Skeletal muscle satellite cell (primary cell): ENCODE measurements around the gene CEP164.
"Not testable (repeated sequence)": the region's sequence is repeated elsewhere in the genome, so short reads cannot be mapped to it uniquely, and the experiment has no call there.

Experiments used
- H3K27me3 ChIP-seq: 2 replicates; pipeline ENCODE4 v1.7.0; 2013; ENCODE audit warnings: low read length; ENCODE audit not compliant: control insufficient read depth, insufficient read depth
- H3K36me3 ChIP-seq: 2 replicates; pipeline ENCODE4 v1.7.0; 2013; ENCODE audit warnings: mild to moderate bottlenecking, control low read depth, low read length; ENCODE audit not compliant: insufficient read depth
- H3K4me1 ChIP-seq: 2 replicates; pipeline ENCODE4 v1.7.0; 2013; ENCODE audit warnings: low read length; ENCODE audit not compliant: control insufficient read depth, insufficient read depth
- H3K4me2 ChIP-seq: 2 replicates; pipeline ENCODE4 v1.7.0; 2013; ENCODE audit warnings: mild to moderate bottlenecking, low read length
- H3K4me3 ChIP-seq: 2 replicates; pipeline ENCODE4 v1.7.0; 2013; ENCODE audit warnings: low read length
- H3K9ac ChIP-seq: 2 replicates; pipeline ENCODE4 v1.7.0; 2013; ENCODE audit warnings: mild to moderate bottlenecking, low read depth, low read length, moderate library complexity
- H3K9me3 ChIP-seq: replicated peaks from 2 replicates; pipeline ENCODE4 v1.7.0; 2013; ENCODE audit warnings: mild to moderate bottlenecking, control low read depth, low read length

The CEP164 gene

GRCh38 chr11:117449111-117449693 lies 121.5 kb downstream of the CEP164 start:
- H3K4me3 ChIP-seq: no peak overlapping the region
- H3K9me3 ChIP-seq: no peaks in the 10 kb centered on the region
- H3K9ac ChIP-seq: no peak overlapping the region
- no peaks in the 10 kb centered on the region for H3K36me3 ChIP-seq
- peaks cover 30% of the 10 kb centered on the region for H3K27me3 ChIP-seq
- H3K4me2 ChIP-seq: no peak overlapping the region
- no peaks in the 10 kb centered on the region for H3K4me1 ChIP-seq

- H3K36me3 ChIP-seq: no peaks in the 10 kb centered on the region
- no peaks in the 10 kb centered on the region for H3K9me3 ChIP-seq
- no peak overlapping the region for H3K4me2 ChIP-seq
- peaks cover 28% of the 10 kb centered on the region for H3K27me3 ChIP-seq
- no peaks in the 10 kb centered on the region for H3K4me1 ChIP-seq
- no peak overlapping the region for H3K9ac ChIP-seq
- no peak overlapping the region for H3K4me3 ChIP-seq
These were observed 126.4 kb downstream of the CEP164 start for GRCh38 chr11:117453886-117454563.

GRCh38 chr11:117454564-117454917 lies 126.9 kb downstream of the CEP164 start:
- H3K4me2 ChIP-seq: no peak overlapping the region
- peaks cover 32% of the 10 kb centered on the region for H3K27me3 ChIP-seq
- H3K4me3 ChIP-seq: no peak overlapping the region

GRCh38 chr11:117456027-117456720 lies 128.5 kb downstream of the CEP164 start:
- no peak overlapping the region for H3K4me3 ChIP-seq
- no peaks in the 10 kb centered on the region for H3K36me3 ChIP-seq
- no peak overlapping the region for H3K9ac ChIP-seq
- peaks cover 36% of the 10 kb centered on the region for H3K27me3 ChIP-seq
- H3K4me2 ChIP-seq: no peak overlapping the region
- H3K9me3 ChIP-seq: no peaks in the 10 kb centered on the region
- no peaks in the 10 kb centered on the region for H3K4me1 ChIP-seq

More at GRCh38 chr11:117454564-117454917, 126.9 kb downstream of the CEP164 start:
- Histone ChIP-seq H3K9me3 (no peaks in the 10 kb centered on the region), H3K4me1 (no peaks in the 10 kb centered on the region), H3K36me3 (no peaks in the 10 kb centered on the region), H3K9ac (no peak overlapping the region)

- H3K9ac ChIP-seq, H3K4me1 ChIP-seq, H3K9me3 ChIP-seq, H3K4me3 ChIP-seq, H3K4me2 ChIP-seq, H3K36me3 ChIP-seq: not testable (repeated sequence)
- peaks cover 36% of the 10 kb centered on the region for H3K27me3 ChIP-seq
These were observed 129.0 kb downstream of the CEP164 start for GRCh38 chr11:117456721-117457029.

GRCh38 chr11:117457031-117457785 lies 129.6 kb downstream of the CEP164 start:
- Histone ChIP-seq H3K4me1 (no peaks in the 10 kb centered on the region), H3K9me3 (no peaks in the 10 kb centered on the region), H3K27me3 (peaks cover 36% of the 10 kb centered on the region), H3K36me3 (no peaks in the 10 kb centered on the region), H3K9ac (no peak overlapping the region), H3K4me3 (no peak overlapping the region), H3K4me2 (no peak overlapping the region)

- no peaks in the 10 kb centered on the region for H3K36me3 ChIP-seq
- H3K9ac ChIP-seq: no peak overlapping the region
- no peaks in the 10 kb centered on the region for H3K9me3 ChIP-seq
- H3K27me3 ChIP-seq: peaks cover 36% of the 10 kb centered on the region
- H3K4me1 ChIP-seq: no peaks in the 10 kb centered on the region
- H3K4me2 ChIP-seq: no peak overlapping the region
- no peak overlapping the region for H3K4me3 ChIP-seq
These were observed 130.2 kb downstream of the CEP164 start for GRCh38 chr11:117457835-117458234.

- H3K27me3 ChIP-seq: peaks cover 36% of the 10 kb centered on the region
- no peaks in the 10 kb centered on the region for H3K36me3 ChIP-seq
- no peaks in the 10 kb centered on the region for H3K4me1 ChIP-seq
- H3K4me2 ChIP-seq: no peak overlapping the region
- H3K9ac ChIP-seq: no peak overlapping the region
- H3K9me3 ChIP-seq: no peaks in the 10 kb centered on the region
- H3K4me3 ChIP-seq: no peak overlapping the region
These were observed 130.8 kb downstream of the CEP164 start for GRCh38 chr11:117458275-117459122.

- Histone ChIP-seq H3K36me3 (no peaks in the 10 kb centered on the region), H3K9ac (no peak overlapping the region), H3K4me3 (no peak overlapping the region), H3K4me2 (no peak overlapping the region), H3K27me3 (peaks cover 33% of the 10 kb centered on the region), H3K4me1 (no peaks in the 10 kb centered on the region), H3K9me3 (no peaks in the 10 kb centered on the region)
These were observed 131.7 kb downstream of the CEP164 start for GRCh38 chr11:117459123-117459978.

GRCh38 chr11:117459979-117460300 lies 132.3 kb downstream of the CEP164 start:
- Histone ChIP-seq H3K9me3 (no peaks in the 10 kb centered on the region), H3K4me3 (no peak overlapping the region), H3K27me3 (peaks cover 32% of the 10 kb centered on the region), H3K4me2 (no peak overlapping the region), H3K9ac (no peak overlapping the region), H3K36me3 (no peaks in the 10 kb centered on the region), H3K4me1 (no peaks in the 10 kb centered on the region)
